HG02943 (cell line): Measurements from ENCODE around the gene WDR11.

Experiments used
- ATAC-seq: cut with Tn5 transposase; IDR thresholded peaks from one replicate; pipeline ENCODE4 v1.9.1; 2021; ENCODE audit warnings: mild to moderate bottlenecking, low read depth, moderate library complexity; ENCODE audit not compliant: unreplicated experiment

The WDR11 gene

GRCh38 chr10:120850911-120851865, at the start of gene WDR11:
WDR11 (plus strand) TSS chr10:120851362; CDS start chr10:120851421, 59 bp downstream.
- peak; percentile 95 for ATAC-seq

- ATAC-seq, result no peak
Observed at GRCh38 chr10:120802935-120803334, 48.2 kb upstream of the WDR11 start.

- no peak for ATAC-seq
Observed at GRCh38 chr10:120803972-120804371, 47.2 kb upstream of the WDR11 start.

GRCh38 chr10:120805014-120805812, 45.9 kb upstream of the WDR11 start:
- no peak for ATAC-seq

- ATAC-seq, result no peak
Observed at GRCh38 chr10:120806081-120806480, 45.1 kb upstream of the WDR11 start.

- ATAC-seq, result no peak
Observed at GRCh38 chr10:120810298-120810697, 40.9 kb upstream of the WDR11 start.

- no peak for ATAC-seq
Observed at GRCh38 chr10:120813085-120813484, 38.1 kb upstream of the WDR11 start.

- no peak for ATAC-seq
Observed at GRCh38 chr10:120818301-120818700, 32.9 kb upstream of the WDR11 start.

GRCh38 chr10:120819366-120819765, 31.8 kb upstream of the WDR11 start:
- ATAC-seq, result no peak

- no peak for ATAC-seq
Observed at GRCh38 chr10:120823266-120823665, 27.9 kb upstream of the WDR11 start.

- ATAC-seq, result no peak
Observed at GRCh38 chr10:120824881-120825309, 26.3 kb upstream of the WDR11 start.

GRCh38 chr10:120825878-120826769, 25.0 kb upstream of the WDR11 start:
- no peak for ATAC-seq

GRCh38 chr10:120827251-120827875, 23.8 kb upstream of the WDR11 start:
- ATAC-seq, result no peak

GRCh38 chr10:120828763-120829319, 22.3 kb upstream of the WDR11 start:
- ATAC-seq, result no peak

GRCh38 chr10:120832106-120832505, 19.1 kb upstream of the WDR11 start:
- no peak for ATAC-seq

- ATAC-seq, result no peak
Observed at GRCh38 chr10:120833222-120833928, 17.8 kb upstream of the WDR11 start.

- no peak for ATAC-seq
Observed at GRCh38 chr10:120835603-120836002, 15.6 kb upstream of the WDR11 start.

GRCh38 chr10:120838941-120839340, 12.2 kb upstream of the WDR11 start:
- ATAC-seq, result no peak
